ENCODE results near the gene ZMYND8. TPM values are rescaled to one million over a fixed set of nuclear protein-coding genes. Genes with fewer than 3 reads are reported as not detected.

Gene ZMYND8
- total RNA-seq, 1 donor, result 20.3 TPM

- DNase-seq (ENCODE audit: low read depth), result no peak
- no peak for TF ChIP-seq CTCF (IDR thresholded peaks at IDR 0.05; ENCODE audit: insufficient read depth, low read depth, low read length)
- no peak overlapping the region for H3K4me3 ChIP-seq (ENCODE audit: low read depth, low read length)
These were observed 158.2 kb downstream of the ZMYND8 start for GRCh38 chr20:47198254-47198671.

- peak; percentile 71 for DNase-seq (ENCODE audit: low read depth)
- TF ChIP-seq CTCF (IDR thresholded peaks at IDR 0.05; ENCODE audit: insufficient read depth, low read depth, low read length), result peak; percentile 92
- H3K4me3 ChIP-seq (ENCODE audit: low read depth, low read length), result no peak overlapping the region
These were observed 160.1 kb downstream of the ZMYND8 start for GRCh38 chr20:47196091-47197081.

- TF ChIP-seq CTCF (IDR thresholded peaks at IDR 0.05; ENCODE audit: insufficient read depth, low read depth, low read length), result no peak
- no peak overlapping the region for H3K4me3 ChIP-seq (ENCODE audit: low read depth, low read length)
- DNase-seq (ENCODE audit: low read depth), result no peak
These were observed 160.9 kb downstream of the ZMYND8 start for GRCh38 chr20:47195573-47195972.

GRCh38 chr20:47191956-47192355 is 164.5 kb downstream of the ZMYND8 start:
- DNase-seq (ENCODE audit: low read depth), result no peak
- no peak overlapping the region for H3K4me3 ChIP-seq (ENCODE audit: low read depth, low read length)
- no peak for TF ChIP-seq CTCF (IDR thresholded peaks at IDR 0.05; ENCODE audit: insufficient read depth, low read depth, low read length)

- TF ChIP-seq CTCF (IDR thresholded peaks at IDR 0.05; ENCODE audit: insufficient read depth, low read depth, low read length), result no peak
- H3K4me3 ChIP-seq (ENCODE audit: low read depth, low read length), result no peak overlapping the region
- no peak for DNase-seq (ENCODE audit: low read depth)
These were observed 165.3 kb downstream of the ZMYND8 start for GRCh38 chr20:47191074-47191673.

- no peak for DNase-seq (ENCODE audit: low read depth)
- TF ChIP-seq CTCF (IDR thresholded peaks at IDR 0.05; ENCODE audit: insufficient read depth, low read depth, low read length), result no peak
- H3K4me3 ChIP-seq (ENCODE audit: low read depth, low read length), result no peak overlapping the region
These were observed 167.4 kb downstream of the ZMYND8 start for GRCh38 chr20:47189060-47189459.

Measured in fibroblast of villous mesenchyme (primary cell).